ENCODE measurements around the gene EXOC7.

The EXOC7 gene, protein sequence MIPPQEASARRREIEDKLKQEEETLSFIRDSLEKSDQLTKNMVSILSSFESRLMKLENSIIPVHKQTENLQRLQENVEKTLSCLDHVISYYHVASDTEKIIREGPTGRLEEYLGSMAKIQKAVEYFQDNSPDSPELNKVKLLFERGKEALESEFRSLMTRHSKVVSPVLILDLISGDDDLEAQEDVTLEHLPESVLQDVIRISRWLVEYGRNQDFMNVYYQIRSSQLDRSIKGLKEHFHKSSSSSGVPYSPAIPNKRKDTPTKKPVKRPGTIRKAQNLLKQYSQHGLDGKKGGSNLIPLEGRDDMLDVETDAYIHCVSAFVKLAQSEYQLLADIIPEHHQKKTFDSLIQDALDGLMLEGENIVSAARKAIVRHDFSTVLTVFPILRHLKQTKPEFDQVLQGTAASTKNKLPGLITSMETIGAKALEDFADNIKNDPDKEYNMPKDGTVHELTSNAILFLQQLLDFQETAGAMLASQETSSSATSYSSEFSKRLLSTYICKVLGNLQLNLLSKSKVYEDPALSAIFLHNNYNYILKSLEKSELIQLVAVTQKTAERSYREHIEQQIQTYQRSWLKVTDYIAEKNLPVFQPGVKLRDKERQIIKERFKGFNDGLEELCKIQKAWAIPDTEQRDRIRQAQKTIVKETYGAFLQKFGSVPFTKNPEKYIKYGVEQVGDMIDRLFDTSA

DNA sequence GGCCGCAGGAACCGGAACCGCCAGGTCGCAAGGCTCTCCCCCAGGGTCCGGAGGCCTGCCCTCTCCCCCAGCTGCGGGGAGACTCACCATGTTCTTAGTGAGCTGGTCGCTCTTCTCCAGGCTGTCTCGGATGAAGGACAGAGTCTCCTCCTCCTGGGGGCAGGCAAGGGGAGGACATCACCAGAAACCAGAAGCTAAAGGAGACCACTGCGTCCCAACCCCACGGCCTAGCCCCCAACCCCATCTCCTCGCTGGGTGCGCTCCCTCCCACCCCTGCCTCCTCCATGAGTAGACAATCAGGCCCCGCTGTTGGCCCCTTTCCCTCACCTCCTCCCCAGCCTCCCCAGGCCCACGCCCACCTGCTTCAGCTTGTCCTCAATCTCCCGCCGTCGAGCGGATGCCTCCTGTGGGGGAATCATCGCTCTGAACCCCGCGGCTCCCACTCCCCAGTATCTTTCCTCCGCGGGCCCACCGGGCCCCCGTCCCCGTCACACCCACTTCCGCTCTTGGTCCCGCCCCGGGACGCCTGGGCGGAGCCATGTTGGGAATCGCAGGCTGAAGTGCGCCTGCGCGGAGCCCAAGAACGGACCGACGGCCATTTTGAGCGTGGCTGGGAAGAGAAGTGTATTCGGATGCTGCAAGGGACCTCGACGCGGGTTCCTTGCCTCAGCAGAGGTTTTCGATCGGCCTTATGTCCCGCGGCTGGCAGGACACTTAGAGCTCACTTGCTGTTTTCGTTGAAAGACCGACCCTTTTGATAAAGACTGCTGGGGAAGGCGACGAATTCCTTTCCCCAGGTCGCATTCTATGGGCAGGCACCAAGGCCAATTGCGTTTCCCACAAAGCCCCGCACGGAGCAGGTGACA is at the start of gene EXOC7:
EXOC7 (minus strand) TSS at position 514 of the 866 bp plus-strand sequence; CDS start at position 419, 95 bp downstream.
- DNase-seq (ENCODE audit: low spot score) = peak; percentile 94

DNA sequence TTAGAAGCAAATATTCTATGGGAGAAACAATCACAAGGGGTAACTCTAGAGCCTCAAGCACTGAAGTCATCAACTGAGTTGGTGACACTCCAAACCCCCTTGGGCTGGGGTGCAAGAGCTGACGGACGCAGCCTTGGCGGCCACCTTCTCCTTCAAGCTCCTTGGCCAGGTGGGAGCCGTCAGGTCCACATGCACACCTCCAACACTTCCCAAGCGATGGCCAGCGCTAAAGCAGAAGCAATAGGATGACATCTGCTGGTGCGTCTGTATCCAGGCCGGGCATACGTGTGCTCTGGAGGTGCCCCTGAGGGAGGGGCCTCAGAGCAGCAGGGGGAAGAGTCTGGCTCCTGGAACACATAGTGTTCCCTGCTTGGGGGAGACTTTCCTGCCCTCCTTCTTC is 49.6 kb upstream of the EXOC7 start:
- DNase-seq (ENCODE audit: low spot score) = no peak

DNA sequence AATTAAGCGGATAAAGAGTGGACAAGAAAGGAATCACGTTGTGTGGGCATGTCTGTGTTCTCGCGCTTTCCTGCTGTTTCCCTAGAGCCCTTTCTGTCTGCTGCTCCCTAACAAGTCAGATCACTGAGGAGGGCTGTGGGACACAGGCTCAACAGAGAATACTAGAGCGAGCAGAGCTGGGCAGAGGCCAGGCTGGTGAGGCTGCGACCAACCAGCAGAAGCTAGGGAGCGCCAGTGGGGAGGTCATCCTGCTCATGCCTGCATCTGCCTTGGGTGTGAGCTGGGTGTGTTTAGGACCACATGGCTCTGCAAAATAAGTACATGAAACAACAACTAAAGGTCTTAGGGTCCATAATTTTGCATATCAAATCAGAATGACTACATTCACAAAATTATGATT is 49.0 kb upstream of the EXOC7 start:
- DNase-seq (ENCODE audit: low spot score) = no peak

DNA sequence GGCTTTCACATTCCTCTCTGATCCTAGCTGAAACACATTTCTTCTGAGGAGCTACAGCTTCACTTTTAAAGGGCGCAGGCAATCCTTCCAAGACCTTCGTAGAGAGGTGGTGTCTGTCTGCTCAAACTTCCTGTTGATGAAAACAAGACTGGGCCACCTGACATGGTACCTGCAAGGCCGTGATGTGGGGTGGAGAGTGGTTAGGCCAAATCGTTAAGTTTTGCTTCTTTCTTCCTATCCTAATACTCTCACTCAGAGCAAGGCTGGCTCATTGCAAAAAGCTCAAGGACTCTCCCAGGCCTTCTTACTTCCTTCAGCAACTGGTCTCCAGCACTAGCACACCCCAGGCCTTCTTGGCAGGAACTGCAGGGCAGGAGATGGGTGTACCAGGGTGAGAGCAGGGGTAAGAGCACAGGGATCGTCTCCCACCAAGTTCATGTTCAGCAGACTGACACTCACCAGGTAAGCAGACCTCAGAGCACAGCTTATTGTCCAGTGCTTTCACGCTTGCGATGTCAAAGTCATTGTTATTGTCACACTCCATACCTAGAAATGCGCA is 48.4 kb upstream of the EXOC7 start:
- peak; percentile 47 for DNase-seq (ENCODE audit: low spot score)

DNA sequence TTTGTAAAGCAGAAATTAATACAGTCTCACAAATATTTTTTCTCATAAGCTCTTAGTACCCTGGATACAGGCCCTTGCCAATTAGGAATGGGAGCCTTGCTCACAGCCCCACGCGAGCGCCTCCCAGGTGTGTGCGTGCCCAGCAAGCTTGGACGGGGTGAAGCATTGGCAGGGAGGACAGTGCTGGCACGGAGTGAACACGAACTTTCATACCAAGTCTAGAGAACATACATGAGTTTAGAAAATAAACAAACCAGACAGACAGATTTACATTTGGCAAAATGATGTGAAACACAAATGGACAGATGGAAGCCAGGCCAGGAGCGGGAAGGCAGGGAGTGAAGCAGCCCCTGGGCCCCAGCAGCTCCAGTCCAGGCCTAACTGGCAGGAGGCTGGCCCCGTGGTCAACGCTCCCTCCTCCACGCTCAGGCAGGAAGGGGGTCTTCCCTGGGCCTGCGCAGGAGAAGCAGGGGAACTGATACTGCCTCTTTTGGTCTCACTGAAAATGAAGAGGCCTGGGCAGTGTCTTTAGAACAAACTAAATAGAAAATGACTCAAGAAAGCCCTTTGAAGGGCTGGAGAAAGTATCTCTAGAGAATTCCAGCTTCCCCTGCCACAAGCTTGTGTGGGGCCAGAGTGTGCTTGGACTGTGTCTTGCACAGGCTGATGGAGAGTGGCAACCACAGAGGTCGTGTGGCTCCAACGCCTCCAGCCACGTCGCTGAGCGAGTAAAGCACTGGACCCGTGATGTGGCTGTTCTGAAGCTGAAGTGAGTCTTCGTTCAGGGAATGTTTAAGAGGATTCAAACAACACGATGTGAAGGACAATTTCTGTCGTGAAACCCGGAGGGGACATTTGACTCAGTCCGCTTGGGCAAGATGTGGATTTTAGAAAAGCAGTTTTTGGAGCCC is 47.4 kb upstream of the EXOC7 start:
- DNase-seq (ENCODE audit: low spot score) = no peak

DNA sequence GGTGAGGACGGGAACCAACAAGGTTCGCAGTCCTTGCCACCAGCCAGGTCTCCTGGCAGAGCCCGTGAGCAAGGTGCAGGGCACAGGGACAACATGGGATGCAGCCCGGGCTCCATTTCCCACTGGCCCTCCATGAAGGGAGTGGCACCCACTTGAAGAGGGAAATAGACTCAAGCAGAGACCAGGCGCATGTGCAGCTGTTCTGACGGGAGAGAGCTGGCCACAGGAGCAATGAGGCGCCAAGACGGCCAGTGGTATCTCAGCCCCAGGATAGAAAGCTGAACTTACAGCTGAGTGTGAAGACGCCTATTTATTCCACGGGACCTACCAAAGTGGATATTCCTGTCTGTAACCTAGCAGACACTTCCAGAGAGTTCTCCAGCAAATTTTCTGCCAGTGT is 45.6 kb upstream of the EXOC7 start:
- no peak for DNase-seq (ENCODE audit: low spot score)

DNA sequence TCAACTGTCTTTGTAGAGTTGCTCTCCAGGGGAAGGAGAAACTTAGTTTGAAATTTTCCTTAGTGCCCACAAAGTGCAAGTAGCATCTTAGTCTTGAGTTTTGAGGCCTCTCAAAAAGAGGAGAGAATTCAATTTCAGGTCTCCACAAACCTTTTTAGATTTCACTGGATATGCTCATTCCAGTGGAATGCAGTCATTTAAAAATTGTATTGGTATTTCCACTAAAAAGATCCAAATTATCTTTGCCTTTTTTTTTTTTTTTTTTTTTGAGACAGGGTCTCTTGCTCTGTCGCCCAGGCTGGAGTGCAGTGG is 44.4 kb upstream of the EXOC7 start:
- DNase-seq (ENCODE audit: low spot score) = no peak

DNA sequence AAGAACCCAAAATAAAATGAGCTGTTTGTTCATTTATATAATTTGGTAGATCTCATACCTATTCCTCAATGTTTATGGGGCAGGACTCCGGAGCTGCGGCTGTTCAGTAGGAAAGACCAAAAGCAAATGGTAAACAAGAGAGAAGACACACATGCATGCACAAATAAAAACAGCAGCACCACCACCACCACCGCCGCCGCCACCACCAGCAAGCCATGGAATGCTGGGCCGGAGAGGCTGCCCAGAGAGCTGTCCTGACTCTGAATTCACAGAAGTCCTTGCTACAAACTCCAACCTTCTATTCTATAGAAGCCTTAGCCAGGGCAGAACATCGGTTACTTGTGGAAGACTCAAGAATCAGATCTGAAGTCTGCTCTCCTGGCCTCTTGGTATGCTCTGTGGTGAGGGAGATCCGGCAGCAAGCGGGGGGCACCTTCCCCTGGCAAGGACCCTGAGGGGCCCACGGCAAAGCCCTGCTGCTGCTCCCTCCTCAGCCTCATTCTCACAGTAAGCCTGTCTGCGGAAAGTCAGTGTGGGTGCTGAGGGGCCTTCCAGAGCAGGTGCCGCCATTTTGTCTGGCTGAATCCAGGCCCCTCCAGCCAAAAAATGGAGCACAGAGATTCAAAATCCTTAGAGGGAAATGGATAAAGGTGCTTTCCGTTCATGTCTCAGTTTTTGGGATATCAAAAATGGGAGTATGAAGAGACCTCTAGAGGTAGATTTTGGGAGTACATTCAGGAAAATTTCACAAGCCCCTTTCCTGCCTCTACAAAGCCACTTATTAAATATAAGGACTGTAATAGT is 43.8 kb upstream of the EXOC7 start:
- no peak for DNase-seq (ENCODE audit: low spot score)

DNA sequence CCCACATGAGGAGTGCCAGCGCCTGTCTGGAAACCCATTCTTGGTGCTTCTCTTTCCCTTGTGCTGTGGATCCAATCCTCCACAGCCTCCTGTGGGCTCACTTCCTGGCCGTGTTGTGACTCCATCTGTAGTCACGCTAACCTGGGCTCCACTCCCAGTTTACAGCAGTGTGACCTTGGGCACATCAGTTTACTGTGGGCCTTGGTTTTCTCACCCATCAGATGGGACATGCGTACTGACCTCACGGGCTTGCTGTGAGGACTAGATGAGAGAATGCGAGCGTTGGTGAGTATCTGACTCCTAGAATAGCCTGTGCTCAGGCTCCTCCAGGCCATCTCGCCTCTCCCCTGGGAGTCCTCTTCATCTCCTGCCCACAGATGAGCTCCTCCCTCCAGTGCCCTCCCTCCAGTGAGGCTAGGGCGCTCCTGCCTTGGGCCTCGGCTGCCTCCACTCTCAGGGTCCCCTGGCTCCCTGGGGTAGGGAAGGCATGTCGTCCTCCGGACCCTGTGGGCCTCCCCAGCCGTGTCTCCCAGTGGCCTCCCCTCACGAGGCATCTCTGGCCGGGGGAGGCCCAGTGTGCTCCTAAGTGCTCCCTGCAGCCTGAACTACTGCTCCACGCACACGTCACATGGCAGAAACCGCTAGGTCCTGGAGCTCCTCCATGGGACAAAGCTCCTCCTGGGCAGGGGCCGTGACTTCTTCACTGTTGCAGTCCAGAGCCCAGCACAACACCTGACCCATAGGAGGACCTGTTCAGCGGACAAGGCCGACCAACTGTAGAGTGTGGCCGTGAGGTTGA is 42.7 kb upstream of the EXOC7 start:
- DNase-seq (ENCODE audit: low spot score) = peak; percentile 15

DNA sequence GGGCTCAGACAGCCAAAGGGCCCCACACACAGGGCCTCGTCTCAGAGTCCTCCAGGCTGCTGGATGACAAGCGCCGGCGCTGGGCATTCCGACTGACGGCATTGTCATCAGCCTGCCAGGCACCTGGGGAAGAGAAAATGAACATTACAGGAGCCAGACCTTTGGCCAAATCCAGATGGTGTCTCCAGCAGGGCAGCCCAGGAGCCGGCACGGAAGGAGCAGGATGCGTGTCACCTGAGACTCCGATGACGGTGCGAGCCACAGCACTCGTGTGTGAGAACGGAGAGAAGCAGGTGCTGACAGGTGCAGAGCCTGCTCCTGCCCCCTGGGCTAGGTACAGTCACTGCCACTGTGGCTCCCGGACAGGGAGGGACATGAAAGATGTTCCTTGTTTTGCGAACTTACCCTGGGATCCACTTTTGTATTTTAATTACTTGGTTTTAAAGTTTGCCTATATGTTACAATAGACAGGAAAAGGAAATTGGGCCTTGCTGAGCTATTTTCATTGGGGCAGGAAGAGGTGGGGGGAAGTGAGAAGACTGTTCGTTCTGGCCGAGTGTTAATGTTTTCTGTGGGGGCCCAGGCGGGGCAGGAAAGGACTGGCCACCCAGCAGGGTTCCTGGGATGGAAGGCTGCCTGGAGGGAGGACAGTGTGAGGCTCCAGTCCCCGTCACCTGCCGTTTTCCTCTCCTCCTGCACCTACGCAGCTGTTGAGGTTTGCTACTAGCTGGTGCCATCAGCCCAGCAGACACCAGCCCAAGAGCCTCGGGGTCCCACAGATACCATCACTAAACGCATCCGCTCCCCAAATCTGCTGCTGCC is 41.9 kb upstream of the EXOC7 start:
- DNase-seq (ENCODE audit: low spot score) = peak; percentile 56

DNA sequence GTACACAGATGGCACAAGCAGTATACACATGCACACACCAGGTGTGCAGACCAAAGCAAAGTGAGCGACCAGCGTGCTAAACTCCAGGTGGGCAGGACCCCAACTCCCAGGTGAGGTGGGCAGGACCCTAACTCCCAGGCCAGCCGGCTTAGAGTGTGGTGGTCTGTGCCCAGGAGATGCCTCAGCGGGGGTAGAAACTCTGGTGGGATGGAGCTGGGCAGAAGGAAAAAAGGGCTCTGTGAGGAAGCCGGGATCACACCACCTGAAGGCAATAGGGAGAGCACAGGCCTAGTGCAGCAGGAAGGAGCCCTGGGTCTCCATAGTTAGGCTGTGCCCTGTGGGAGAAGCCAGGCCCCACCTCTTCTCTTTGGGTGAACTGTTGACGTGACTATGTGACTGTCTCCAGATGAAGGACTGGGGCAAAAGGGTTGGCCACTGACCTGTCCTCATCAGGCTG is 39.0 kb upstream of the EXOC7 start:
- DNase-seq (ENCODE audit: low spot score) = no peak

DNA sequence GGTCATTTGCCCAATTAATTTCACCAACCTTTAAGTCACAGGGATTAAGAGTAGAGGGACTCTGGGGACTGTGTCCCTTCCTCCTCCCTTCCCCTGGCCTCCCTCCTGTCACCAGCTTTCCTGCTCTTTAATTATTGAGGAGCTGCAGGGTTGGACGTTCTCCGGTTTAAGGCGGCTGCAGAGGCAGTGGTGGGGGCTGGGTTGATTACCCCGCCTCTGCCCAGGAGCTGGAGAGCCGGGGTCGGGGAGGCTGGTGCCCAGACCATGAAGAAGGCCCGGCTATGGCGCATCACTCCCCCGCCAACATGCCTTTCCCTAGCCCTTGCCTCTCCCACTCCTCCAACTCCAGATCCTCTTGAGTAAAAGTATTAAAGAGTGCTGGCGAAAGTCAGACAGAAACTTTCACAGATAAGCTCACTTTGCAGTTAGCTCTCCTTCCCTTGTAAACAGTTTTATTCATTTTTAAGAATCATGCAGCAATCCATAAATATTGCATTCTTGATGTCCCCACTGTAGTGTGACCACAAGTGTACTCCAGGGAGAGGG is 38.5 kb upstream of the EXOC7 start:
- no peak for DNase-seq (ENCODE audit: low spot score)

DNA sequence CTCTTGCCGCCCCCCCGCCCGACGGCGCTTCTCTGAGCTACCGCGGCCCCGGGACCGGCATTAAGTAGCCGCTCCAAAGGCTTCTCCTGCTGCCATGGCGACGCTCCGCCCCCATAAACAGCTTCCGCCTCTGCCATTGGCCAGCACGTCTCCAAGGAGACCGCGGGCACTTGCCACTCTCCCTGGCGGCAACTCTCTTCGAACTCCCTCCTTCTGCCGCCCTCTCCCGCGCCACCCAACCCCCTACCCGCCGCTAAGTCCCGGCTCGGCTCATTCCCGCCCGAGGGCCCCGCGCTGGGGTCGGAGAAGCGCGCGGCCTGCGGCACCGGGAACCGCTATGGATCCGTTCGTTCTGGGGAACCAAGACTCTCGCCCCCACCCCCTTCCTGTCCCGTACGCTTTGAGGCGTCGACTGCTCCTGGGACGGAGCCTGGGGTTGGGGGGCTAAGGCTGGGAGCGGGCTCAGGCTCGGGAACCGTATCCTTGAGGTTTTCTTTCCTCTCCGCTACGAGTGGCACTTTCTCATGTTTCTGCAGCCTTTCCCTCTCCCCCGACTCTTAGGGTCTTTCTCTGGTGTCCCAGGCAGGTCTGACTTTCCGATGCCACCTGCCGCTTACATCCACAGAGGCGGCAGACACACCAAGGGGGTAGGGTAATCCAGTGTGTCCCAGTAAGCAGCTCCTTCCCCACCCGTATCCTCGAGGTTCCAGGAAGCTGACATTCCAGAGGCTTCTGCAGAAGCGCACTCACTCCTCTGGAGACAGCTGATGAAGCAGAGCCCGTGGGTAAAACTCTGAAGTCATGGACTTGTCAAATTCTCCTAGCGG is 37.8 kb upstream of the EXOC7 start, which contains the start of gene FOXJ1:
FOXJ1 (minus strand) TSS at position 34 of the 827 bp plus-strand sequence. CDS start 850 bp downstream, outside the sequence.
- DNase-seq (ENCODE audit: low spot score) = peak; percentile 95

DNA sequence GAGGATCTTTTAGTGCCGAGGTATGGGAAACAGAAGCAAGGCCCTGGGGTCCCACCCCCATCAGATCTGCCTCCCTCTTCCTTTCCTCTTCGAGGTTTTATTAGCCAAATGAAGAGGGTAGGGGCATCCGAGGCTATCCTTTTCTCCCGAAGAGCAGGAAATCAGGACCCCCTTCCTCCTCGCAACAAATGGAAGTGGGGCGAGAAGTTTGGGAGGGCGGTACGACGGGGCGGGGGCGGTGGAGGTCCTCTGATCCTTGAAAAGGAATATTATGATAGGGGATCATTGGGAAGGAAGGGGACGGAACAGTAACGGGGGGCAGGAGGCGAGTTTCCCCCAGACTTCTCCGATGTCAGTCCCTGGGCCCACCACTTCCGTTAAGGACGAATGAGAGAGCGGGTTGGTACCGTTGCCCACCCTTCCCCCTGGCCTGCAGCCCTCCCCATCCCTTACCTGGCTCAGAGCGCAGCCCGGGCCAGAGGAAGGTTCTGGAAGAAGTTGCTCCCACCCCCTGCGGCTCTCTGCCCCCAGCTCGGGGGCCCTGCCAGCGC is 37.1 kb upstream of the EXOC7 start:
- DNase-seq (ENCODE audit: low spot score) = no peak

DNA sequence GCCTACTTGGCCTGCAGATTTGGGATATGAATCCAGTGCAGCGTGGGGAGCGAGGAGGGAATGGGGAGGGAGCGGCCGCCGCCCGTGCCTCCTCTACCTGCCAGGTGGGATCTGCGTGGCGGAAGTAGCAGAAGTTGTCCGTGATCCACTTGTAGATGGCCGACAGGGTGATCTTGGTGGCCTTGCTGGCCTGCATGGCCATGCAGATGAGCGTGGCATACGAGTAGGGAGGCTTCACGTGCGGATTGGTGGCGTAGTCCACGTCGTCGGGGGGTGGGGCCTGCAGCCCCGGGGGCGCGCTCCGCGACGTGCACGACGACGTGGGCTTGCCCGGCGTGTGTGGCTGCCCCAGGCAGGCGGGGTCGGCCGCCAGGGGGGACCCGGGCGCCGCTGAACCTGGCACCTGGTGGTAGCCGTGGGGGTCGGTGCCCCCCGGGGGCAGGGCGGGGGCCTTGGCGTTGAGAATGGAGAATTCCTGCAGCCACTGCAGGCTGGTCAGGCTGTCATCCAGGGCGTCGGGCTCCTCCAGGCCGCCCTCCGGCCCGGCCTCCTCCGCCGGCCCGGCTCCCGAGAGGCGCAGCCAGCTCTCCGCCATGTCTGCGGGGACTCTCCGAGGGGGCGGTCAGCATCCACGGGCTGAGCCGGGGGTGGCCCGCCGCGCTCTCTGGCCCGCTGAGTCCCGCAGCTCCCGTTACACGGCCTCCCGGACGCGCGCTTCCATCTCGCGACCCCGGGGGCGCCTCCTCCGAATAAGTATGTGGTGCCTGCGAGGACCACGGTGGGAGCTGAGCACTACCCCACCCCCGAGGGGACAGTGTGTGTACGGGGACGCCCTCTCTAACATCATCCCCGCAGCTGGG is 36.4 kb upstream of the EXOC7 start:
- peak; percentile 32 for DNase-seq (ENCODE audit: low spot score)
